CD8-positive, alpha-beta memory T cell (primary cell): ENCODE data around the gene TRIM34. TPM values are rescaled to one million over a fixed set of nuclear protein-coding genes. Genes with fewer than 3 reads are reported as not detected.
"Not testable (repeated sequence)": the region's sequence is repeated elsewhere in the genome, so short reads cannot be mapped to it uniquely, and the experiment has no call there.

Experiments
- CTCF ChIA-PET: fragments of 350-600 bp; sonication (Branson Sonifier 250); formaldehyde crosslinking; loops from one replicate; lab custom pipeline; 2021; ENCODE audit warnings: antibody characterized with exemption; lab: Charles Lee
- POLR2A ChIA-PET: fragments of 350-600 bp; sonication (Branson Sonifier 250); formaldehyde crosslinking; loops from one replicate; lab custom pipeline; 2021; ENCODE audit warnings: antibody characterized with exemption; lab: Charles Lee
- DNase-seq, 5 donors: peaks; one replicate each; pipeline versions ENCODE4 v3.0.0 to v3.0.0-alpha.2; 2020 to 2022; ENCODE audit warnings: mixed read lengths in 1 of 5
- H3K27ac ChIP-seq: one replicate; pipeline ENCODE4 v1.7.0; 2013; ENCODE audit warnings: low read depth, mild to moderate bottlenecking, low read length, moderate library complexity
- H3K27me3 ChIP-seq: 2 replicates; pipeline ENCODE4 v1.7.0; 2013; ENCODE audit warnings: low read length, mild to moderate bottlenecking; ENCODE audit not compliant: insufficient read depth, poor library complexity, severe bottlenecking
- H3K36me3 ChIP-seq: 2 replicates; pipeline ENCODE4 v1.7.0; 2013; ENCODE audit warnings: mild to moderate bottlenecking, low read length, moderate library complexity; ENCODE audit not compliant: insufficient read depth
- H3K4me1 ChIP-seq: 2 replicates; pipeline ENCODE4 v1.7.0; 2013; ENCODE audit warnings: mild to moderate bottlenecking, low read length, moderate library complexity; ENCODE audit not compliant: insufficient read depth
- H3K4me3 ChIP-seq: 2 replicates; pipeline ENCODE4 v1.7.0; 2013; ENCODE audit warnings: mild to moderate bottlenecking, low read length
- H3K9me3 ChIP-seq: 2 replicates; pipeline ENCODE4 v1.7.0; 2013; ENCODE audit warnings: mild to moderate bottlenecking, low read length
- H3K27ac Mint-ChIP-seq, 8 donors: one replicate each; pipeline ENCODE4 v1.8.0; 2020 to 2021; ENCODE audit warnings: mixed read lengths in 8 of 8, mild to moderate bottlenecking in 6 of 8, inconsistent platforms in 3 of 8, moderate library complexity in 3 of 8
- H3K27me3 Mint-ChIP-seq, 2 donors: one replicate each; pipeline ENCODE4 v1.8.0; 2020 to 2021; ENCODE audit warnings: mixed read lengths in 2 of 2, mild to moderate bottlenecking in 1 of 2, moderate library complexity in 1 of 2
- H3K36me3 Mint-ChIP-seq, 3 donors: one replicate each; pipeline ENCODE4 v1.8.0; 2020 to 2021; ENCODE audit warnings: mixed read lengths in 3 of 3, inconsistent platforms in 1 of 3, mild to moderate bottlenecking in 1 of 3
- H3K4me1 Mint-ChIP-seq, 3 donors: one replicate each; pipeline ENCODE4 v1.8.0; 2020 to 2021; ENCODE audit warnings: mixed read lengths in 3 of 3, inconsistent platforms in 1 of 3, mild to moderate bottlenecking in 1 of 3
- H3K4me3 Mint-ChIP-seq, 7 donors: one replicate each; pipeline ENCODE4 v1.8.0; 2020 to 2021; ENCODE audit warnings: mixed read lengths in 7 of 7, mild to moderate bottlenecking in 6 of 7, moderate library complexity in 4 of 7, inconsistent platforms in 2 of 7
- H3K9me3 Mint-ChIP-seq, 5 donors: one replicate each; pipeline ENCODE4 v1.8.0; 2020 to 2022; ENCODE audit warnings: mixed read lengths in 5 of 5, mild to moderate bottlenecking in 3 of 5, moderate library complexity in 2 of 5, inconsistent platforms in 1 of 5
- polyA plus RNA-seq: library from polyadenylated mRNA; unstranded; fragments of 300-500 nt; fragmentation: Illumina TruSeq; gene quantifications from one replicate; pipeline ENCODE4 v1.2.3, GENCODE V29; 2021
- total RNA-seq, 2 experiments: library from RNA; stranded (reverse); gene quantifications; one replicate each; pipeline ENCODE4 v1.2.3, GENCODE V29; 2021

TRIM34 gene
- 1 to 10 TPM; 3.1 to 4.1 TPM for total RNA-seq
- polyA plus RNA-seq: 13.5 TPM

- H3K4me1 Mint-ChIP-seq: peaks cover 38 to 51% (median 43%) of the 10 kb centered on the region in 3 donors
- H3K9me3 Mint-ChIP-seq: no peaks in the 10 kb centered on the region
- ChIA-PET CTCF (interaction anchor here (1.0 to 1.3 kb wide), 2 partner anchors 58 to 89 kb away, joined by 3 read pairs; no protein-coding TSS in a partner anchor), POLR2A (interaction anchor here (0.7 kb wide), 1 partner anchor 63 kb away, joined by 3 read pairs; no protein-coding TSS in a partner anchor)
- Histone ChIP-seq H3K27ac (peak within 1 kb of the TSS; percentile 65), H3K27me3 (no peaks in the 10 kb centered on the region), H3K36me3 (no peaks in the 10 kb centered on the region), H3K4me3 (peak within 1 kb of the TSS; percentile 87), H3K9me3 (no peaks in the 10 kb centered on the region), H3K4me1 (peaks cover 23% of the 10 kb centered on the region)
- peak; percentile 36 to 76 (median 67) for DNase-seq
- H3K27ac Mint-ChIP-seq: peak within 1 kb of the TSS; percentile 79 to 97 (median 94)
- peaks cover 0 to 11% (median 11%) of the 10 kb centered on the region in 3 donors for H3K36me3 Mint-ChIP-seq
- H3K27me3 Mint-ChIP-seq: no peaks in the 10 kb centered on the region
- peak within 1 kb of the TSS; percentile 89 to 94 (median 91) for H3K4me3 Mint-ChIP-seq
These were observed at the start of gene TRIM34 for GRCh38 chr11:5624489-5625279. TSS of gene TRIM34 (plus strand) at chr11:5625001. CDS start at chr11:5632332, 7,331 bp downstream.

GRCh38 chr11:5575152-5575551 is 49.6 kb upstream of the TRIM34 start:
- DNase-seq: no peak
- POLR2A ChIA-PET: no interaction called here
- H3K4me3 ChIP-seq: no peak overlapping the region
- no peaks in the 10 kb centered on the region for H3K36me3 Mint-ChIP-seq
- no peaks in the 10 kb centered on the region for H3K4me1 ChIP-seq
- no peak overlapping the region for H3K27ac ChIP-seq
- no peaks in the 10 kb centered on the region for H3K9me3 Mint-ChIP-seq
- no peaks in the 10 kb centered on the region for H3K4me1 Mint-ChIP-seq
- no peaks in the 10 kb centered on the region for H3K36me3 ChIP-seq
- CTCF ChIA-PET: no interaction called here
- no peak overlapping the region for H3K27ac Mint-ChIP-seq
- peaks cover 4 to 8% of the 10 kb centered on the region in 2 donors for H3K27me3 Mint-ChIP-seq
- no peaks in the 10 kb centered on the region for H3K9me3 ChIP-seq
- no peaks in the 10 kb centered on the region for H3K27me3 ChIP-seq
- no peak overlapping the region for H3K4me3 Mint-ChIP-seq

- CTCF ChIA-PET: no interaction called here
- Mint-ChIP-seq H3K27me3 (no peaks in the 10 kb centered on the region), H3K4me1 (no peaks in the 10 kb centered on the region), H3K9me3 (no peaks in the 10 kb centered on the region), H3K36me3 (no peaks in the 10 kb centered on the region), H3K27ac (no peak overlapping the region), H3K4me3 (no peak overlapping the region)
- no peak for DNase-seq
- H3K36me3 ChIP-seq: no peaks in the 10 kb centered on the region
- H3K27ac ChIP-seq: no peak overlapping the region
- H3K4me3 ChIP-seq: no peak overlapping the region
- H3K27me3 ChIP-seq: no peaks in the 10 kb centered on the region
- POLR2A ChIA-PET: no interaction called here
- no peaks in the 10 kb centered on the region for H3K4me1 ChIP-seq
- no peaks in the 10 kb centered on the region for H3K9me3 ChIP-seq
These were observed 47.7 kb upstream of the TRIM34 start for GRCh38 chr11:5577101-5577500.

GRCh38 chr11:5580577-5580976 is 44.2 kb upstream of the TRIM34 start, which contains the start of gene OR52B6:
TSS of gene OR52B6 (plus strand) at chr11:5580877. CDS start at chr11:5580877, 0 bp downstream.
- ChIA-PET CTCF (no interaction called here), POLR2A (no interaction called here)
- Mint-ChIP-seq H3K27ac (no peak within 1 kb of the TSS), H3K36me3 (no peaks in the 10 kb centered on the region), H3K4me3 (no peak within 1 kb of the TSS), H3K4me1 (no peaks in the 10 kb centered on the region), H3K27me3 (no peaks in the 10 kb centered on the region), H3K9me3 (peaks cover 0 to 4% (median 0%) of the 10 kb centered on the region in 5 donors)
- Histone ChIP-seq H3K27me3 (no peaks in the 10 kb centered on the region), H3K9me3 (no peaks in the 10 kb centered on the region), H3K4me3 (no peak within 1 kb of the TSS), H3K4me1 (no peaks in the 10 kb centered on the region), H3K27ac (no peak within 1 kb of the TSS), H3K36me3 (no peaks in the 10 kb centered on the region)
- no peak for DNase-seq

- H3K9me3 ChIP-seq: no peaks in the 10 kb centered on the region
- POLR2A ChIA-PET: no interaction called here
- no peaks in the 10 kb centered on the region for H3K4me1 ChIP-seq
- no peak overlapping the region for H3K4me3 ChIP-seq
- peaks cover 0 to 4% (median 0%) of the 10 kb centered on the region in 5 donors for H3K9me3 Mint-ChIP-seq
- no peaks in the 10 kb centered on the region for H3K36me3 Mint-ChIP-seq
- CTCF ChIA-PET: no interaction called here
- no peaks in the 10 kb centered on the region for H3K4me1 Mint-ChIP-seq
- no peaks in the 10 kb centered on the region for H3K27me3 ChIP-seq
- H3K27ac Mint-ChIP-seq: no peak overlapping the region
- DNase-seq: no peak
- H3K36me3 ChIP-seq: no peaks in the 10 kb centered on the region
- no peak overlapping the region for H3K27ac ChIP-seq
- no peaks in the 10 kb centered on the region for H3K27me3 Mint-ChIP-seq
- H3K4me3 Mint-ChIP-seq: no peak overlapping the region
These were observed 43.8 kb upstream of the TRIM34 start for GRCh38 chr11:5581014-5581413.

GRCh38 chr11:5584458-5584857 is 40.3 kb upstream of the TRIM34 start:
- H3K27me3 Mint-ChIP-seq, DNase-seq, H3K27me3 ChIP-seq, H3K4me3 Mint-ChIP-seq, H3K4me1 Mint-ChIP-seq, H3K4me3 ChIP-seq, H3K27ac Mint-ChIP-seq, H3K27ac ChIP-seq, POLR2A ChIA-PET, H3K4me1 ChIP-seq, CTCF ChIA-PET, H3K9me3 Mint-ChIP-seq, H3K9me3 ChIP-seq, H3K36me3 Mint-ChIP-seq, H3K36me3 ChIP-seq: not testable (repeated sequence)

GRCh38 chr11:5589906-5590305 is 34.9 kb upstream of the TRIM34 start:
- POLR2A ChIA-PET, H3K27me3 ChIP-seq, H3K27ac Mint-ChIP-seq, H3K9me3 Mint-ChIP-seq, DNase-seq, H3K4me3 Mint-ChIP-seq, H3K27me3 Mint-ChIP-seq, H3K9me3 ChIP-seq, H3K36me3 Mint-ChIP-seq, H3K4me3 ChIP-seq, H3K4me1 Mint-ChIP-seq, H3K27ac ChIP-seq, H3K36me3 ChIP-seq, H3K4me1 ChIP-seq: not testable (repeated sequence)
- CTCF ChIA-PET: interaction anchor here (1.5 kb wide), 1 partner anchor 9 kb away, joined by 3 read pairs; no protein-coding TSS in a partner anchor

GRCh38 chr11:5591613-5592012 is 33.2 kb upstream of the TRIM34 start:
- Mint-ChIP-seq H3K9me3 (no peaks in the 10 kb centered on the region), H3K27me3 (peaks cover 1 to 5% of the 10 kb centered on the region in 2 donors), H3K4me1 (peaks cover 1 to 6% (median 4%) of the 10 kb centered on the region in 3 donors), H3K27ac (peak overlapping the region in 1 of 8 donors; percentile 11), H3K36me3 (peaks cover 0 to 6% (median 2%) of the 10 kb centered on the region in 3 donors), H3K4me3 (no peak overlapping the region)
- H3K4me3 ChIP-seq: no peak overlapping the region
- no peak for DNase-seq
- no peak overlapping the region for H3K27ac ChIP-seq
- H3K27me3 ChIP-seq: no peaks in the 10 kb centered on the region
- CTCF ChIA-PET: interaction anchor here (0.8 kb wide), 1 partner anchor 9 kb away, joined by 3 read pairs; no protein-coding TSS in a partner anchor
- no peaks in the 10 kb centered on the region for H3K36me3 ChIP-seq
- H3K9me3 ChIP-seq: no peaks in the 10 kb centered on the region
- POLR2A ChIA-PET: no interaction called here
- H3K4me1 ChIP-seq: no peaks in the 10 kb centered on the region
